Tibial artery (tissue), 4 donors: ENCODE results near the gene ZNF407.

Source experiments
- DNase-seq, 2 donors: peaks; one replicate each; pipeline ENCODE4 v3.0.0-alpha.2; 2019
- H3K27ac ChIP-seq, 2 donors: fragments of 200-600 bp; sonication (generic) in 1 of 2; 1 replicate in 1 of 2; 2 replicates in 1 of 2; pipeline ENCODE4 v1.5.1; 2018 to 2019; ENCODE audit warnings: mild to moderate bottlenecking in 1 of 2
- H3K27me3 ChIP-seq, 2 donors: fragments of 200-600 bp; sonication (generic) in 1 of 2; one replicate each; pipeline versions ENCODE4 v1.5.1 to v1.6.0; 2016 to 2019
- H3K36me3 ChIP-seq, 3 donors: fragments of 200-600 bp; sonication (generic) in 2 of 3; one replicate each; pipeline ENCODE4 v1.5.1; 2016 to 2019; ENCODE audit warnings: mild to moderate bottlenecking in 2 of 3
- H3K4me1 ChIP-seq, 4 donors: fragments of 200-600 bp; sonication (generic) in 2 of 4; 1 replicate in 3 of 4; 2 replicates in 1 of 4; pipeline ENCODE4 v1.5.1; 2016 to 2019
- H3K4me3 ChIP-seq, 2 donors: fragments of 200-600 bp; sonication (generic) in 1 of 2; 1 replicate in 1 of 2; 2 replicates in 1 of 2; pipeline ENCODE4 v1.5.1; 2018 to 2019; ENCODE audit warnings: mild to moderate bottlenecking in 2 of 2
- H3K9me3 ChIP-seq, 3 donors: fragments of 200-600 bp; sonication (generic) in 1 of 3; one replicate each; pipeline ENCODE4 v1.5.1; 2016 to 2019
- intact Hi-C: fragments of 100-400 bp; cut with DNase I; formaldehyde crosslinking; loops from one replicate; pipeline ENCODE4 v1.15.0; 2023; ENCODE audit warnings: low total_unique reads
- TF ChIP-seq, protein P1 (sequence below), 2 experiments: fragments of 200-600 bp in 1 of 2; fragments of 450-650 bp in 1 of 2; IDR thresholded peaks; one replicate each; pipeline ENCODE4 v1.5.1; 2017 to 2019; ENCODE audit warnings: antibody characterized with exemption in 2 of 2, mild to moderate bottlenecking in 1 of 2, moderate library complexity in 1 of 2

ZNF407 gene

GRCh38 chr18:74760026-74760425, 162.4 kb downstream of the ZNF407 start:
- H3K4me3 ChIP-seq: no peak overlapping the region
- TF ChIP-seq, protein P1, sequence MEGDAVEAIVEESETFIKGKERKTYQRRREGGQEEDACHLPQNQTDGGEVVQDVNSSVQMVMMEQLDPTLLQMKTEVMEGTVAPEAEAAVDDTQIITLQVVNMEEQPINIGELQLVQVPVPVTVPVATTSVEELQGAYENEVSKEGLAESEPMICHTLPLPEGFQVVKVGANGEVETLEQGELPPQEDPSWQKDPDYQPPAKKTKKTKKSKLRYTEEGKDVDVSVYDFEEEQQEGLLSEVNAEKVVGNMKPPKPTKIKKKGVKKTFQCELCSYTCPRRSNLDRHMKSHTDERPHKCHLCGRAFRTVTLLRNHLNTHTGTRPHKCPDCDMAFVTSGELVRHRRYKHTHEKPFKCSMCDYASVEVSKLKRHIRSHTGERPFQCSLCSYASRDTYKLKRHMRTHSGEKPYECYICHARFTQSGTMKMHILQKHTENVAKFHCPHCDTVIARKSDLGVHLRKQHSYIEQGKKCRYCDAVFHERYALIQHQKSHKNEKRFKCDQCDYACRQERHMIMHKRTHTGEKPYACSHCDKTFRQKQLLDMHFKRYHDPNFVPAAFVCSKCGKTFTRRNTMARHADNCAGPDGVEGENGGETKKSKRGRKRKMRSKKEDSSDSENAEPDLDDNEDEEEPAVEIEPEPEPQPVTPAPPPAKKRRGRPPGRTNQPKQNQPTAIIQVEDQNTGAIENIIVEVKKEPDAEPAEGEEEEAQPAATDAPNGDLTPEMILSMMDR (IDR thresholded peaks at IDR 0.05): no peak
- H3K36me3 ChIP-seq: peaks cover 0 to 6% (median 0%) of the 10 kb centered on the region in 3 donors
- peaks cover 0 to 18% (median 6%) of the 10 kb centered on the region in 3 donors for H3K9me3 ChIP-seq
- no peak overlapping the region for H3K27ac ChIP-seq
- no peaks in the 10 kb centered on the region for H3K4me1 ChIP-seq
- no peak for DNase-seq
- no peaks in the 10 kb centered on the region for H3K27me3 ChIP-seq
- intact Hi-C loops: no loop called here

GRCh38 chr18:74760436-74760835, 162.8 kb downstream of the ZNF407 start:
- no peak overlapping the region for H3K27ac ChIP-seq
- intact Hi-C loops: no loop called here
- no peaks in the 10 kb centered on the region for H3K27me3 ChIP-seq

DNA sequence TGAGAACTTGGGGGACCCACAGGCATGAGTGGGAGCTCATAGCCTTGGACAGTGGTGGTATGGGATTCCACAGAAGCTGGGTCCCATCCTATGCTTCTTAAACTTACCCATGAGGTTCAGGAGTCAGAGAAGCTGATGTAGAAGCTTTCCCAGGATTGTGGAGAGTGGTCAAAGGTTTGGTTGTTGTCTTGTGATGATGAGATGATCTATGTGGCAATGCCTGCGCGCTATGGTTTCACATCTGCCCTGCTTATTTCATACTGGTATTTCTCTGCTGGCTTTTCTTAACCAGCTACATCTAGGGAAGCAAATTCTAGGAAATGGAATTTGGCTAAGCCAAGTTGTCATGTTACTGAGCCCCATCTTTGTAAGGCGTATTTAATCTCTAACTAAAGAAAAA, 168.6 kb downstream of the ZNF407 start:
- intact Hi-C loops: no loop called here
- no peak for DNase-seq

More at GRCh38 chr18:74760436-74760835, 162.8 kb downstream of the ZNF407 start:
- no peak overlapping the region for H3K4me3 ChIP-seq
- peaks cover 0 to 18% (median 6%) of the 10 kb centered on the region in 3 donors for H3K9me3 ChIP-seq
- peaks cover 0 to 6% (median 0%) of the 10 kb centered on the region in 3 donors for H3K36me3 ChIP-seq
- no peak for DNase-seq
- TF ChIP-seq, protein P1 (IDR thresholded peaks at IDR 0.05): no peak
- H3K4me1 ChIP-seq: no peaks in the 10 kb centered on the region

DNA sequence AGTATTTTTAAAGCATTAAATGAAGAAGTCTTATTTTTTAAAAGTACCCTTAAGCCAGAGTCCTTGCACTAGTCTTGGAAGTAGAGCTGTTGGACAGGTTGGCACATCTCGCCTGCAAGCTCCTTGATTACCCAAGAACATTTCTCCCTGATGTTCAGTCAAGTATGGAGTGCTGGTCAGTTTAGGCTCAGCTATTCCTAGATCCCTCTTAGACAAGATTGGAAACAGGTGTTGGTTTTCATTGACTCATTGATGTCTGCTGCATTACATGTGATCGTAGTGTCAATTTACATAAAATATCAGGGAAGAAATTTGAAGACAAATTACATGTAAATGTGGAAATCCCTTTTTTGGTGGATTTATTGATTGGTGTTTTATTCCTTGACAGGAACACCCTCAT, 170.4 kb downstream of the ZNF407 start:
- Histone ChIP-seq H3K4me3 (no peak overlapping the region), H3K27ac (no peak overlapping the region), H3K27me3 (no peaks in the 10 kb centered on the region), H3K9me3 (no peaks in the 10 kb centered on the region), H3K36me3 (no peaks in the 10 kb centered on the region), H3K4me1 (no peaks in the 10 kb centered on the region)
- intact Hi-C loops: no loop called here
- TF ChIP-seq, protein P1 (IDR thresholded peaks at IDR 0.05): no peak
- DNase-seq: no peak

More for the DNA sequence above, 168.6 kb downstream of the ZNF407 start:
- Histone ChIP-seq H3K4me3 (no peak overlapping the region), H3K27ac (no peak overlapping the region), H3K27me3 (no peaks in the 10 kb centered on the region), H3K4me1 (no peaks in the 10 kb centered on the region), H3K36me3 (no peaks in the 10 kb centered on the region), H3K9me3 (no peaks in the 10 kb centered on the region)
- TF ChIP-seq, protein P1 (IDR thresholded peaks at IDR 0.05): no peak

GRCh38 chr18:74773171-74773624, 175.5 kb downstream of the ZNF407 start:
- no peaks in the 10 kb centered on the region for H3K4me1 ChIP-seq
- no peaks in the 10 kb centered on the region for H3K36me3 ChIP-seq
- no peaks in the 10 kb centered on the region for H3K9me3 ChIP-seq
- TF ChIP-seq, protein P1 (IDR thresholded peaks at IDR 0.05): no peak
- H3K27ac ChIP-seq: no peak overlapping the region
- DNase-seq: no peak
- H3K27me3 ChIP-seq: no peaks in the 10 kb centered on the region
- H3K4me3 ChIP-seq: no peak overlapping the region
- intact Hi-C loops: no loop called here

DNA sequence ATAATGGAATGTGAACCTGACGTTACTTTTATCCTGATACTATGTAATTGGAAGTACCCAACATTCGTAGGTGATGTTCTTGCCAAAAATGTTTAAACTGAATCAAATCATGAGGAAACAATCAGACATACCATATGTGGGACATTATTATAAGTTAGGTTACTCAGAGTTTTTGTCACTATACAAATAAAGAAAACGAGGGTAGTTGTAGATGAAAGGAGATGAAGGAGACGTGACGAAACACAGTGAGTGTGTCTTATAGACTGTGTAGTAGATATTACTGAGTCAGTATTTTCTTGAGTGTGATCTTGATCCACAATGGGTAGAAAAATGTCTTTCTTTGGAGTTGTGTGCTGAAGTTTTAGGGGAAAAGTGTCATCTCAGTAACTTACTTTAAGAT, 176.8 kb downstream of the ZNF407 start:
- intact Hi-C loops: no loop called here
- TF ChIP-seq, protein P1 (IDR thresholded peaks at IDR 0.05): no peak
- DNase-seq: no peak

More for the DNA sequence above, 176.8 kb downstream of the ZNF407 start:
- H3K27ac ChIP-seq: no peak overlapping the region
- H3K27me3 ChIP-seq: no peaks in the 10 kb centered on the region
- H3K4me1 ChIP-seq: no peaks in the 10 kb centered on the region
- no peaks in the 10 kb centered on the region for H3K9me3 ChIP-seq
- H3K4me3 ChIP-seq: no peak overlapping the region
- no peaks in the 10 kb centered on the region for H3K36me3 ChIP-seq
